ENCODE measurements around the gene C8G.

Gene C8G

DNA sequence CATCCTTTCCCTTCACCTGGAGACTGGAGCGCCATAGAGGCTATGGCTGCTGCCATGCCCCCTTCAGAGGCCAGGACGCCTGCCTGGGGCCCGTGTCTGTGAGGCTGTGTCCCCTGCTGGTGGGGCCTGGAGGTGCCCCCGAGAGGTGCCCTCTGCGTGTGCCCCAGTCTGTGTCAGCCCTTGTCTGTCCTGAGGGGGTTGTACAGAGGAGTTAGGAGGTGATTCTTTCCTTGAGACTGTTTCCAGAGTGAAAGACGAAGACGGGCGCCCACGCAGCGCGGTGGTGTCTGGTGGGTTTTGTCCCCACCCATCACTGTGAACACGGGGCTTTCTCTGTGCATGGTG lies 34.2 kb upstream of the C8G start:
- no peak overlapping the region for H3K4me3 ChIP-seq (ENCODE audit: control insufficient read depth, low read depth, low read length)
- TF ChIP-seq, protein P1, sequence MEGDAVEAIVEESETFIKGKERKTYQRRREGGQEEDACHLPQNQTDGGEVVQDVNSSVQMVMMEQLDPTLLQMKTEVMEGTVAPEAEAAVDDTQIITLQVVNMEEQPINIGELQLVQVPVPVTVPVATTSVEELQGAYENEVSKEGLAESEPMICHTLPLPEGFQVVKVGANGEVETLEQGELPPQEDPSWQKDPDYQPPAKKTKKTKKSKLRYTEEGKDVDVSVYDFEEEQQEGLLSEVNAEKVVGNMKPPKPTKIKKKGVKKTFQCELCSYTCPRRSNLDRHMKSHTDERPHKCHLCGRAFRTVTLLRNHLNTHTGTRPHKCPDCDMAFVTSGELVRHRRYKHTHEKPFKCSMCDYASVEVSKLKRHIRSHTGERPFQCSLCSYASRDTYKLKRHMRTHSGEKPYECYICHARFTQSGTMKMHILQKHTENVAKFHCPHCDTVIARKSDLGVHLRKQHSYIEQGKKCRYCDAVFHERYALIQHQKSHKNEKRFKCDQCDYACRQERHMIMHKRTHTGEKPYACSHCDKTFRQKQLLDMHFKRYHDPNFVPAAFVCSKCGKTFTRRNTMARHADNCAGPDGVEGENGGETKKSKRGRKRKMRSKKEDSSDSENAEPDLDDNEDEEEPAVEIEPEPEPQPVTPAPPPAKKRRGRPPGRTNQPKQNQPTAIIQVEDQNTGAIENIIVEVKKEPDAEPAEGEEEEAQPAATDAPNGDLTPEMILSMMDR (conservative IDR thresholded peaks at IDR 0.05; ENCODE audit: control insufficient read depth, insufficient read depth, low read depth, low read length), result no peak
- no peak for DNase-seq (ENCODE audit: low read depth)

DNA sequence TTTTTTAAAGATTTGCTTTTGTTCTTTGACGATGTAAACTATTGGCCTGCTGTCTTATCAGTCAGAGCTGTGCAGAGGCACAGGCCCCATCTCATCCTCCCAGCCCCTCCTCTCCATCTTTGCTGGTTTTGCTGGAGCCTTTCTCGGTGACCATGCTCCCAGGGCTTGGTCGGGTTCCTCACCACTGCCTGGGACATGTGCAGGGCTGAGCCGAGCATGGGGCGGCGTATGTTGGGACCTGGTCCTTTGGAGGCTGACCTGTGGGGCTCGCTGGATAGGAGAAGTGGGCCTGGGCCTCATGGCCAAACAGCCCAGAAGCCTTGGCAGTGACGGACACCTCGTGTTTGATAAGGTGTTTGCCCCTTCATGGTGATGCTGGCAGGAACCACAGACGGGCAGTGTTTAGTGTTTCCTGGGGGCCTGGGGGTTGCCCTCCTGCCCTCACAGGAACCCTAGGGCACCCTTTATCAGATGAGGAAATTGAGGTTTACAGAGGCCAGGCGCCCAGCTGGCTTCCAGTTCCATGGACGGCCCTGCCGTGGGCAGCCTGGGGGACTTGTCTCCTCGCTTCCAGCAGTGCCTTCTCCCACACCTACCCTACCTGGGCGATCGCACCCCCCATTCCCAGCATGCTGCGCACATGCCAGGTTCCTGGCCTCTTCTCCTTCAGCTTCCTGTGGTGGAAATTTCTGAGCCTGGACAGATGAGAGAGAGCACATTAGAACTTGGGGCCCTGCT lies 31.2 kb upstream of the C8G start:
- H3K4me3 ChIP-seq (ENCODE audit: control insufficient read depth, low read depth, low read length), result no peak overlapping the region
- no peak for DNase-seq (ENCODE audit: low read depth)
- TF ChIP-seq, protein P1 (conservative IDR thresholded peaks at IDR 0.05; ENCODE audit: control insufficient read depth, insufficient read depth, low read depth, low read length), result no peak

DNA sequence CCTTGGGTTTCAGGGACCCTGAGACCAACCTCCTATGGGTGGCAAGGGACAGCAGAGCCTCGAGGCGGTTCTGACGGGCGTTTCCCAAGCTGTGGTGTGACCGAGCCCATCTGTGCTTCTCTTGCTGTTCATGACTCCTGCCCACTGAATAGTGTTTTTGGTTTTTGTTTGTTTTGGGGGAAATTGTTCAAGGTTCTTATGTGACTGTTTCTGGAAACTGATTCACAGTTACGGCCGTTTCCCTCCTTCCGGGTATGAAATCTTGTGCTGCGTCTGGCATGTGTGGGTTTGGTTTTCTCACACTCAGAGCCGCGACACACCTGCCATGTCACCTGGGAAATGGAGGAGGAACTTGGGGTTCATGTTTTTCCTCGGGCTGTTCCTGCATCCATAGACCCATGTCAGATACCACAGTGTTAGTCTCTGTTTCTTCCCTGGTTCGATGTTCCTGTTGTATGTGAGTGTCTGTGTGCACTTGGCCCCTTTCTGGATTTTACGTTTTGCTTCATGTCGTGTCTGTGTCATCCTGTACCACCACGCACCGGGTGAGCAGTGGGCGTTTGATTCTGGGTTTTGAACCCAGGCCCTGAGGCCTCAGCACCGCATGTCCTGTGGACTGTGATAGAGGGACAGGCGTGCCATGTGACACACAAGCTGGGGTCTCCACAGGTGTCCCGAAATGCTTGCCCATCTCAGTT lies 29.3 kb upstream of the C8G start:
- H3K4me3 ChIP-seq (ENCODE audit: control insufficient read depth, low read depth, low read length), result no peak overlapping the region
- no peak for DNase-seq (ENCODE audit: low read depth)
- TF ChIP-seq, protein P1 (conservative IDR thresholded peaks at IDR 0.05; ENCODE audit: control insufficient read depth, insufficient read depth, low read depth, low read length), result no peak

DNA sequence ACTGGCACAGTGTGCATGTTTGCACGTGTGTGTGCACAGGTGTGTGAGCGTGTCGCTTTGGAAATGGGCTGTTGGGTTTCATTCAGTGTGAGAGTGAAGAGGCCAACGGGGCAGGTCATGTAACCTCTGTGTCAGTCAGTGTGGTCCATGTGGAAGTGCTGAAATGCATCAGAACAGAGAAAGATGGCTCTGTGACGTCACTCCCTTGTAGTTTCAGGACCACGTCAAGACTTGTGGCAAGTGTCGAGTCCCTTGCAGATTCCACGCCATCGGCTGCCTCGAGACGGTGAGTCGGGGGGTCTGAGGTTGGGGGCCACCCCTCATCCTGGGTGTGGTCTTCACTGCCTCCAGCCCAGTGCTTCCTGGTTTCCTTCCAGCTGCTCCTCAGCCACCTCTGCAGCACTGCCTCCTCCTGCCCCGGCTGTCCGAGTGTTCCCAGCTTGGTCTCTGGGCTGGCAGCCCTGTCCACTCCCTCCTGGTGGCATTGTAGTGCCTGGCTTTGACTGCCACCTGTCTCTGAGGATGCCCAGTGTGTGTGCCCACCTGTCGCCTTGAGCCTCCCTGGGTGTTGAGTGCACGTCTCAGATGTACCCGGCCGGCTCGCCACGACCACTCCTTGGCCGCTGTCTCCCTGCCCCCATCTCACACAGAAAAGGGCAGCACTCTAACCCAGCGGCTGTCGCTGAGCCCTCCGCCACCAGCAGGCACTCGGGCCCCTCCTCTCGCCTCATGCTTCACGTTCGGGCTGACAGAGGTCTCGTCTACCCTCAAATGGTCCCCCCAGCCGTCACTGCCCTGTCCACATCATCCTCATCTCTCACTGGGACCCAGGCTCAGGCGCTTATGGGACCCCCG lies 28.5 kb upstream of the C8G start:
- H3K4me3 ChIP-seq (ENCODE audit: control insufficient read depth, low read depth, low read length), result no peak overlapping the region
- TF ChIP-seq, protein P1 (conservative IDR thresholded peaks at IDR 0.05; ENCODE audit: control insufficient read depth, insufficient read depth, low read depth, low read length), result no peak
- DNase-seq (ENCODE audit: low read depth), result no peak

DNA sequence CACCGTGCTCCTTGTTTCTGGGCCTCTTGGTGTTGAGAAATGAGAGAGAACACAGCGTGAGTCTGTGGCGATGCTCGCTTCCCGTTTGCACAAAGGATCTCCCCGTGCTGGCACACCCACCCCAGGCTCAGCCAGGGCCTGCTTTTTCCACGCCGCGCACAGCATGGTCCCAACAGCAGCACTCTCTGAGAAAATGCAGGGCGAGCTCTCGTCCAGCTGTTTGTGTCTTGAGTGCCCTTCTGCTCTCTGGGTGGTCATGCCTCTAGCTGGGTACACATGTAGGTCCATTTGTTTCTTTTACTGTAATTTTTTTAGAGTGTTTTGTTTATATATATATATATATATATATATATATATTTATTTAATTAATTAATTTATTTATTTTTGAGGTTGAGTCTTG lies 27.1 kb upstream of the C8G start:
- TF ChIP-seq, protein P1 (conservative IDR thresholded peaks at IDR 0.05; ENCODE audit: control insufficient read depth, insufficient read depth, low read depth, low read length), result no peak
- DNase-seq (ENCODE audit: low read depth), result no peak
- no peak overlapping the region for H3K4me3 ChIP-seq (ENCODE audit: control insufficient read depth, low read depth, low read length)

DNA sequence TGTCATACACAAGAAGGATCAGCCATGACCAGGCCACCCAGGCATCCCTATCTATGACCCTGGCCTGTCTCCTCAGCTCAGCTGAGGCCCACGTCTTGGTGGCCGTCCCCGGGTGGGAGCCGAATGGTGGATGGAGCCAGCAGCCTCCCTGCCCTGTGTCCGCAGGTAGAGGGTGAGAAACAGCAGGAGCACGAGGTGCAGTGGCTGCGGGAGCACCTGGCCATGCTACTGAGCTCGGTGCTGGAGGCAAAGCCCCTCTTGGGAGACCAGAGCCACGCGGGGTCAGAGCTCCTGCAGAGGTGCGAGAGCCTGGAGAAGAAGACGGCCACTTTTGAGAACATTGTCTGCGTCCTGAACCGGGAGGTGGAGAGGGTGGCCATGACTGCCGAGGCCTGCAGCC lies 25.0 kb upstream of the C8G start:
- TF ChIP-seq, protein P1 (conservative IDR thresholded peaks at IDR 0.05; ENCODE audit: control insufficient read depth, insufficient read depth, low read depth, low read length), result no peak
- no peak for DNase-seq (ENCODE audit: low read depth)
- H3K4me3 ChIP-seq (ENCODE audit: control insufficient read depth, low read depth, low read length), result no peak overlapping the region

Data from fibroblast of mammary gland (primary cell).